ENCODE measurements around the gene PRLHR. TPM values are rescaled to one million over a fixed set of nuclear protein-coding genes. Genes with fewer than 3 reads are reported as not detected.

The PRLHR gene
- total and polyA plus RNA-seq, 2 of the 4 experiments (the other 2 are of a cell fraction) = not detected

GRCh38 chr10:118563373-118563890, 32.0 kb downstream of the PRLHR start:
- Histone ChIP-seq H2BK5ac (ENCODE audit: low read depth, low read length, poor library complexity, severe bottlenecking) (no peak overlapping the region), H3K4me3 (ENCODE audit: insufficient read depth, low read depth, low read length) (no peak overlapping the region), H3K9ac (ENCODE audit: low read depth, low read length) (no peak overlapping the region), H3K4ac (ENCODE audit: low read depth, low read length) (no peak overlapping the region), H3K9me1 (ENCODE audit: insufficient read depth, low read length) (no peaks in the 10 kb centered on the region), H3K27me3 (ENCODE audit: control insufficient read depth, insufficient read depth, low read length) (peaks cover 4% of the 10 kb centered on the region; the same call in 1 of the 2 replicates), H3K79me1 (ENCODE audit: low read depth in 1 of 2, low read length in 2 of 2) (no peaks in the 10 kb centered on the region), H3K14ac (replicated peaks; ENCODE audit: low read depth, low read length) (no peak overlapping the region), H3K56ac (ENCODE audit: extremely low read depth, insufficient read depth, low read length) (no peak overlapping the region), H2AK9ac (replicated peaks; ENCODE audit: low read depth, low read length, poor library complexity) (no peak overlapping the region), H4K20me1 (ENCODE audit: insufficient read depth, low read length) (no peaks in the 10 kb centered on the region), H4K91ac (ENCODE audit: insufficient read depth, low read depth, low read length) (no peak overlapping the region), H3K18ac (ENCODE audit: low read depth, low read length) (no peak overlapping the region), H3K9me3 (ENCODE audit: control insufficient read depth, insufficient read depth, low read length) (no peaks in the 10 kb centered on the region), H3K4me1 (ENCODE audit: control insufficient read depth, insufficient read depth, low read length) (peaks cover 2% of the 10 kb centered on the region; the same call in 1 of the 2 replicates), H4K8ac (ENCODE audit: low read depth in 2 of 2, low read length in 2 of 2) (no peak overlapping the region), H2AFZ (replicated peaks; ENCODE audit: low read length, poor library complexity) (no peak overlapping the region), H2BK120ac (ENCODE audit: low read depth, low read length) (no peak overlapping the region), H3K4me2 (ENCODE audit: low read depth, low read length) (no peak overlapping the region), H4K5ac (ENCODE audit: low read depth, low read length) (no peak overlapping the region), H2BK15ac (ENCODE audit: low read depth, low read length) (no peak overlapping the region), H3K23ac (ENCODE audit: low read depth, low read length) (no peak overlapping the region), H2BK20ac (ENCODE audit: low read depth, low read length) (no peak overlapping the region), H3K27ac (ENCODE audit: insufficient read depth, low read length) (no peak overlapping the region), H2AK5ac (ENCODE audit: low read depth, low read length) (no peak overlapping the region), H3K36me3 (ENCODE audit: control insufficient read depth, insufficient read depth, low read length) (no peaks in the 10 kb centered on the region)
- DNase-seq (no peak), ATAC-seq (ENCODE audit: low read depth) (no peak)
- BruUV-seq (replicated peaks) = no TSS peak
- dilution Hi-C loops (cut with HindIII; ENCODE audit: low sequenced_read_pairs, unreplicated experiment) = no loop called here
- no CpG with 5 or more reads among the region's 3 CpGs for WGBS, 2 experiments (ENCODE audit: extremely low coverage in 2 of 2, insufficient read length in 1 of 2)
- CTCF ChIA-PET = interaction anchor here (1.9 kb wide), 1 partner anchor 157 kb away, joined by 4 read pairs; no protein-coding TSS in a partner anchor
- intact Hi-C loops (cut with micrococcal nuclease) = no loop called here
- in situ Hi-C loops (cut with MboI; ENCODE audit: low sequenced_read_pairs) = loop anchor here (10.0 kb wide), 1 partner anchor 291 kb away; no protein-coding TSS in a partner anchor
- POLR2A ChIA-PET (ENCODE audit: unreplicated experiment) = no interaction called here
- TF ChIP-seq RCOR1 (IDR thresholded peaks at IDR 0.05; ENCODE audit: insufficient replicate concordance, low read length) (no peak), BHLHE40 (IDR thresholded peaks at IDR 0.05; ENCODE audit: low read depth, low read length) (no peak), CHD1 (IDR thresholded peaks at IDR 0.05; ENCODE audit: low read depth, low read length) (no peak), MAZ (IDR thresholded peaks at IDR 0.05; ENCODE audit: borderline replicate concordance, low read depth, low read length) (no peak), MAFK (IDR thresholded peaks at IDR 0.05; ENCODE audit: low read depth, low read length) (no peak), ELK1 (IDR thresholded peaks at IDR 0.05; ENCODE audit: borderline replicate concordance, low read depth, low read length) (no peak), NFE2L2 (IDR thresholded peaks at IDR 0.05; ENCODE audit: low read depth, low read length) (no peak), USF2 (IDR thresholded peaks at IDR 0.05; ENCODE audit: low read depth, low read length) (no peak), MXI1 (IDR thresholded peaks at IDR 0.05; ENCODE audit: borderline replicate concordance, low read depth, low read length) (no peak), RAD21 (IDR thresholded peaks at IDR 0.05; ENCODE audit: low read length) (no peak)
